ENCODE results near the gene PDCD11. TPM values are rescaled to one million over a fixed set of nuclear protein-coding genes. Genes with fewer than 3 reads are reported as not detected.
A peak's percentile ranks its signal among the peaks of the same experiment; 100 is the strongest.

Gene PDCD11
- total RNA-seq (10 to 100 TPM; 11.1 to 20.9 TPM), polyA plus RNA-seq (1 to 10 TPM; 8.3 to 8.5 TPM)

- peak within 1 kb of the TSS; percentile 65 to 73 for H3K27ac ChIP-seq (ENCODE audit: low read depth in 1 of 2, low read length in 2 of 2)
- H3K9me3 ChIP-seq (ENCODE audit: control insufficient read depth in 4 of 4, low read length in 3 of 4), result no peaks in the 10 kb centered on the region
- TF ChIP-seq FOXA2 (IDR thresholded peaks at IDR 0.05) (no peak), MAX (IDR thresholded peaks at IDR 0.05) (peak; percentile 94), GABPA (IDR thresholded peaks at IDR 0.05 in 1 of 2, conservative IDR thresholded peaks at IDR 0.05 in 1 of 2) (peak; percentile 96 to 100), RAD21 (IDR thresholded peaks at IDR 0.05) (peak in 1 of 2 donors; percentile 46), NR2F2 (IDR thresholded peaks at IDR 0.05) (peak; percentile 31), CTCF (IDR thresholded peaks at IDR 0.05; ENCODE audit: low read depth, low read length, missing input control) (no peak), ZBTB33 (IDR thresholded peaks at IDR 0.05) (peak; percentile 47), ATF3 (IDR thresholded peaks at IDR 0.05) (no peak), JUND (IDR thresholded peaks at IDR 0.05) (no peak), REST (IDR thresholded peaks at IDR 0.05) (peak; percentile 53), HNF4G (IDR thresholded peaks at IDR 0.05) (no peak), FOXA1 (IDR thresholded peaks at IDR 0.05) (no peak), RXRA (IDR thresholded peaks at IDR 0.05) (peak; percentile 38 to 41), HNF4A (conservative IDR thresholded peaks at IDR 0.05) (peak; percentile 34 to 36), TAF1 (conservative IDR thresholded peaks at IDR 0.05) (peak; percentile 72), EGR1 (IDR thresholded peaks at IDR 0.05; ENCODE audit: low read depth in 2 of 2) (peak; percentile 98 to 99), SP1 (IDR thresholded peaks at IDR 0.05) (peak; percentile 85), YY1 (IDR thresholded peaks at IDR 0.05) (peak; percentile 74)
- peak within 1 kb of the TSS; percentile 80 to 91 (median 87) for H3K4me3 ChIP-seq (ENCODE audit: low read depth in 1 of 3, low read length in 3 of 3)
- peaks cover 12 to 29% (median 23%) of the 10 kb centered on the region in 4 donors for H3K36me3 ChIP-seq (ENCODE audit: control insufficient read depth in 4 of 4, insufficient read depth in 3 of 4, low read depth in 1 of 4, low read length in 3 of 4)
- H3K27me3 ChIP-seq (ENCODE audit: control insufficient read depth in 4 of 4, insufficient read depth in 4 of 4, low read length in 3 of 4), result no peaks in the 10 kb centered on the region
- peaks cover 8 to 26% (median 23%) of the 10 kb centered on the region in 4 donors for H3K4me1 ChIP-seq (ENCODE audit: control insufficient read depth in 4 of 4, insufficient read depth in 4 of 4, low read length in 3 of 4)
- DNase-seq (ENCODE audit: low spot score), result peak; percentile 96
- H3K9ac ChIP-seq (ENCODE audit: low read depth in 1 of 2, low read length in 2 of 2), result peak within 1 kb of the TSS; percentile 85 to 92
- under 1% methylated on average over 56 of the region's 56 CpGs for WGBS
Observed at GRCh38 chr10:103396067-103396788, at the start of gene PDCD11, which contains the start of gene ATP5MK. TSS of gene PDCD11 (plus strand) at chr10:103396626. CDS start at chr10:103398427, 1,801 bp downstream. TSS of gene ATP5MK (minus strand) at chr10:103396475. CDS start at chr10:103392457, 4,018 bp downstream.

Data from liver (tissue), 9 donors.